NT2/D1 (cell line): ENCODE data around the gene ACSF3.

Experiments
- DNase-seq: peaks from one replicate; pipeline ENCODE4 v3.0.0-alpha.2; 2011; ENCODE audit warnings: low read depth, low spot score
- H3K27me3 ChIP-seq: 2 replicates; pipeline ENCODE4 v1.6.0; 2011; ENCODE audit warnings: mild to moderate bottlenecking; ENCODE audit not compliant: insufficient read length, insufficient read depth
- H3K36me3 ChIP-seq: 2 replicates; pipeline ENCODE4 v1.6.1; 2011; ENCODE audit warnings: mild to moderate bottlenecking, low read length, mixed read lengths; ENCODE audit not compliant: insufficient read depth, insufficient read length
- H3K4me1 ChIP-seq: 2 replicates; pipeline ENCODE4 v1.5.1; 2011; ENCODE audit not compliant: insufficient read depth, insufficient read length
- H3K4me3 ChIP-seq: 2 replicates; pipeline ENCODE4 v1.5.1; 2011; ENCODE audit warnings: low read depth; ENCODE audit not compliant: insufficient read length
- H3K9ac ChIP-seq: 2 replicates; pipeline ENCODE4 v1.6.0; 2011; ENCODE audit warnings: low read depth; ENCODE audit not compliant: insufficient read length
- H3K9me3 ChIP-seq: 2 replicates; pipeline ENCODE4 v1.5.1; 2011; ENCODE audit warnings: mild to moderate bottlenecking, low read length; ENCODE audit not compliant: insufficient read depth
- SUZ12 ChIP-seq: IDR thresholded peaks from 2 replicates; pipeline ENCODE4 v1.6.1; 2011; ENCODE audit not compliant: insufficient read length, insufficient read depth; ENCODE audit errors: extremely low read depth
- YY1 ChIP-seq: IDR thresholded peaks from 2 replicates; pipeline ENCODE4 v1.6.1; 2011; ENCODE audit not compliant: insufficient read length, insufficient read depth
- ZNF274 ChIP-seq: IDR thresholded peaks from 2 replicates; pipeline ENCODE4 v1.6.1; 2011; ENCODE audit warnings: mild to moderate bottlenecking, low read depth, low read length

Gene ACSF3

DNA sequence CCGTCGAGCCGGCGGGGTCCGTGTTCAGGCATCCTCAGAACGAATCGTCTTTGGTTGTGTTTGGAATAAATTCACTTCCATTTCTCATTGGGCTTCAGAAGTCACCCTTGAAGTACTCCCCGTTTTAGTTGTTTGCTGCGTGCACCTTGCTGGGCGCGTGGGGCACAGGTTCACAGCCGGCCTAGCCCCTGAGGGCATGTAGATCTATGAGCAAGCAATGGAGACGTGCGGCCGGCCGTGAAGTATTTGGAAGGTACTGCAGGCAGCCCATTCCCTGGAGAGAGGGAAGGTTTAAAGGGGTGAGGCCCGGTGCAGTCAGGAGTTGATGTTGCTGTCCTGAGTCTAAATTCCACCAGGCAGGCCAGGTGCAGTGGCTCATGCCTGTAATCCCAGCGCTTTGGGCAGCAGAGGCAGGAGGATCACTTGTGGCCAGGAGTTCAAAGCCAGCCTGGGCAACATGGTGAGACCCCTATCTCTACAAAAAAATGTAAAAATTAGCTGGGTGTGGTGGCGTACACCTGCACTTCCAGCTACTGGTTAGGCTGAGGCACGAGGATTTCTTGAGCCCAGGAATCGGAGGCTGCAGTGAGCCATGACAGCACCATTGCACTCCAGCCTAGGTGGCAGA is 714 bp downstream of the ACSF3 start:
- Histone ChIP-seq H3K4me3 (peak overlapping the region; percentile 89), H3K27me3 (peaks cover 39% of the 10 kb centered on the region), H3K9ac (peak overlapping the region; percentile 89), H3K4me1 (peaks cover 19% of the 10 kb centered on the region), H3K36me3 (peaks cover 25% of the 10 kb centered on the region), H3K9me3 (no peaks in the 10 kb centered on the region)
- TF ChIP-seq SUZ12, result no peak
- TF ChIP-seq YY1, result no peak
- TF ChIP-seq ZNF274, result no peak
- DNase-seq, result no peak

DNA sequence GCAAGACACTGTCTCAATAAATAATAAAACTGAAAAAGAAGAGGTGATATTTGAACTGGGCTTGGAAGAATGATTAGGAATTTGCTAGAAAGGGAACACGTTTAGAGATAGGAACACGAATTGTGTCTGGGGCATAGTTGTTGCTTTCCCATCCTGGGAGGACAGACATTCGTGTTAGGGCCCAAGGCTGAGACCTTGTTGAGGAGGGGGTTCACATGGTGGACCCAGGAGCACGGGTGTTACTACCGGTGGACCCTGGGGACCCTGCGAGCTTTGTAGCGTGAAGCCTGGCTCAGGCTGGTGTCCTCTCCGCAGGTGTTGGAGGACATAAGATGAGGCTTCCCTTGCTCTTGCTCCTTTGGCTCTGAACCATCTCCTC is 1.2 kb downstream of the ACSF3 start:
- TF ChIP-seq SUZ12, result no peak
- no peak for TF ChIP-seq ZNF274
- no peak for TF ChIP-seq YY1
- peaks cover 25% of the 10 kb centered on the region for H3K36me3 ChIP-seq
- peaks cover 34% of the 10 kb centered on the region for H3K27me3 ChIP-seq
- no peak for DNase-seq
- H3K4me3 ChIP-seq, result peak overlapping the region; percentile 89
- H3K9ac ChIP-seq, result peak overlapping the region; percentile 89
- no peaks in the 10 kb centered on the region for H3K9me3 ChIP-seq
- peaks cover 19% of the 10 kb centered on the region for H3K4me1 ChIP-seq

DNA sequence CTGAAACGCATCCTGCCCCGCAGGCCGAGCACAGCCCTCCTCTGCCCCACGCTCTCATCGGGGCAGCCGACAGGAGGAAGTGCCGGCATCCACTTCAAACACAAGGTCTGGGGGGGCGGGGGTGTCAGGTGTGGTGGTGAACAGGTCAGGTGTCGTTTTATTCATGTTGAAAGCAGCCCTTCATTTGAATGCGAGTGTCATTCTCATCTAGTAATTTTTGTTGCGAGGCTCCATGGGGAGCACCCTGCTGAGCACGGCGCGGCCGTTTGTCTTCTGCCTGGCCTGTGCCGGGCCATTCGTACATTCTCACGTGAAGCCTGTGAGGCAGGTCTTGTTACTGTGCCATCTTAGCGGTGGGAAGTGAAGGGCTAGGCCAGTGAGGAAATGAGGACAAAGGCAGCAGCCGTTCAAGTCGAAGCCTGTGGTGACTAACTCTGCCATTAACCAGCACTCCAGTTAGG is 1.9 kb downstream of the ACSF3 start:
- DNase-seq, result no peak
- H3K9me3 ChIP-seq, result no peaks in the 10 kb centered on the region
- TF ChIP-seq ZNF274 (no peak), YY1 (no peak), SUZ12 (no peak)
- no peak overlapping the region for H3K9ac ChIP-seq
- no peak overlapping the region for H3K4me3 ChIP-seq
- peaks cover 28% of the 10 kb centered on the region for H3K27me3 ChIP-seq
- peaks cover 28% of the 10 kb centered on the region for H3K36me3 ChIP-seq
- H3K4me1 ChIP-seq, result peaks cover 19% of the 10 kb centered on the region

- H3K27me3 ChIP-seq, result peaks cover 22% of the 10 kb centered on the region
- peaks cover 19% of the 10 kb centered on the region for H3K4me1 ChIP-seq
- no peak for TF ChIP-seq YY1
- no peak for TF ChIP-seq SUZ12
- no peak for TF ChIP-seq ZNF274
- H3K9ac ChIP-seq, result no peak overlapping the region
- no peaks in the 10 kb centered on the region for H3K9me3 ChIP-seq
- H3K4me3 ChIP-seq, result no peak overlapping the region
- DNase-seq, result no peak
- H3K36me3 ChIP-seq, result peaks cover 34% of the 10 kb centered on the region
These were observed 2.5 kb downstream of the ACSF3 start for GRCh38 chr16:89096042-89096717.

DNA sequence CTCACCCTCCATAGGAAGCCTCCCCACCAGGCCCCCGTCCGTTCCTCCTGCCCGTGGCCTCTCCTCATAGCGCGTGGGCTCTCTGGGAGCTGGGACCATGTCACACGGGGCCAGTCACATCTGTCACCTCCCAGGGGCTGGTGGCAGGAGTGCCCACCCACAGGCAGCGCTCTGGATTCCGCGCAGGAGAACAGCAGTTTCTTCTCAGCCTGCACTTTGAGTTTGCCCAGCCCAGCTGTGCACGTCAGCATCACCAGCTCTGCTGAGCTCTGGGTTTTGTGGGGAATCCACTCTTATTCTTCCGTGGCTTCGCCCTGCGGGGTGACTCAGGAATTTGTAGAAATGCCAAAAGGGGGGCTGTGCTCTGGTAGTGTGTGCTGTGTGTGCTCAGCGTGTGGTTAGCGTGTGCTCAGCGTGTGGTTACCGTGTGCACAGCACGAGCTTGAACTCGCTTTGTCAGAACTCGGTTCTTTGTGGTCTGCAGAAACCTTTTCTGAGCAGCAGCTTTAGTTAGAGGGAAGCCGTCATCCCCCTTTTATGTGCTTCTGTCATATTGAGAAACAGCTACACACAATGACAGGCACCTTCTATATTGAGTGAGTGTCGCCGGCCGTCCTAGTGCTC is 3.2 kb downstream of the ACSF3 start:
- Histone ChIP-seq H3K4me3 (no peak overlapping the region), H3K4me1 (peaks cover 19% of the 10 kb centered on the region), H3K9ac (no peak overlapping the region), H3K36me3 (peaks cover 41% of the 10 kb centered on the region), H3K9me3 (no peaks in the 10 kb centered on the region), H3K27me3 (peaks cover 15% of the 10 kb centered on the region)
- no peak for TF ChIP-seq YY1
- no peak for TF ChIP-seq SUZ12
- TF ChIP-seq ZNF274, result no peak
- no peak for DNase-seq

DNA sequence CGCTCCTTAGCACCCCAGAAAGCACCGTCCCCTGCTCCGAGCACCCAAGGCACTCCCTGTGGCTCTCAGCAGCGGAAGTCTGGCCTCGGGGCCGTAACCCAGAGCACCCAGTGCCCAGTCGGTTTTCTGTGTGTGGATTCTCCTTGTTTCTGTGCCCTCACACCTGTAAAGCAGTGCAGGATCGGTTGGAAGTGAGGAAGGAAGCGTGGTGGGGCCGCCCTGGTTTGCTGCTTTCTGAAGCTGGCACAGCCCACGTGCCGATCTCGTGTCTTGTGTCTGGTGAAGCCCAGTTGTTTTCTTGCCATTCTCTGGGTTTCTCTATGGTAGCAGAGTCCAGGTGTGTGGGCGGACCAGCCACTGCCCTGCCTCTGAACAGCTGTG is 3.7 kb downstream of the ACSF3 start:
- H3K9ac ChIP-seq, result no peak overlapping the region
- TF ChIP-seq YY1 (no peak), ZNF274 (no peak), SUZ12 (no peak)
- H3K4me3 ChIP-seq, result no peak overlapping the region
- peaks cover 46% of the 10 kb centered on the region for H3K36me3 ChIP-seq
- no peaks in the 10 kb centered on the region for H3K9me3 ChIP-seq
- peaks cover 10% of the 10 kb centered on the region for H3K27me3 ChIP-seq
- peaks cover 19% of the 10 kb centered on the region for H3K4me1 ChIP-seq
- DNase-seq, result no peak

GRCh38 chr16:89098767-89099430 is 5.2 kb downstream of the ACSF3 start:
- no peaks in the 10 kb centered on the region for H3K9me3 ChIP-seq
- no peak for DNase-seq
- H3K9ac ChIP-seq, result no peak overlapping the region
- no peak overlapping the region for H3K4me3 ChIP-seq
- TF ChIP-seq YY1 (no peak), ZNF274 (no peak), SUZ12 (no peak)
- peaks cover 19% of the 10 kb centered on the region for H3K4me1 ChIP-seq
- H3K27me3 ChIP-seq, result no peaks in the 10 kb centered on the region
- peaks cover 61% of the 10 kb centered on the region for H3K36me3 ChIP-seq
